CD4-positive, alpha-beta T cell treated with Interleukin-10 for 1 hour (primary cell): ENCODE measurements around the gene TNFAIP3.
A peak's percentile ranks its signal among the peaks of the same experiment; 100 is the strongest.
"Not testable (repeated sequence)": the region's sequence is repeated elsewhere in the genome, so short reads cannot be mapped to it uniquely, and the experiment has no call there.

ENCODE experiments used
- DNase-seq: peaks from one replicate; pipeline ENCODE4 v3.0.0-alpha.2; 2020

TNFAIP3 gene

DNA sequence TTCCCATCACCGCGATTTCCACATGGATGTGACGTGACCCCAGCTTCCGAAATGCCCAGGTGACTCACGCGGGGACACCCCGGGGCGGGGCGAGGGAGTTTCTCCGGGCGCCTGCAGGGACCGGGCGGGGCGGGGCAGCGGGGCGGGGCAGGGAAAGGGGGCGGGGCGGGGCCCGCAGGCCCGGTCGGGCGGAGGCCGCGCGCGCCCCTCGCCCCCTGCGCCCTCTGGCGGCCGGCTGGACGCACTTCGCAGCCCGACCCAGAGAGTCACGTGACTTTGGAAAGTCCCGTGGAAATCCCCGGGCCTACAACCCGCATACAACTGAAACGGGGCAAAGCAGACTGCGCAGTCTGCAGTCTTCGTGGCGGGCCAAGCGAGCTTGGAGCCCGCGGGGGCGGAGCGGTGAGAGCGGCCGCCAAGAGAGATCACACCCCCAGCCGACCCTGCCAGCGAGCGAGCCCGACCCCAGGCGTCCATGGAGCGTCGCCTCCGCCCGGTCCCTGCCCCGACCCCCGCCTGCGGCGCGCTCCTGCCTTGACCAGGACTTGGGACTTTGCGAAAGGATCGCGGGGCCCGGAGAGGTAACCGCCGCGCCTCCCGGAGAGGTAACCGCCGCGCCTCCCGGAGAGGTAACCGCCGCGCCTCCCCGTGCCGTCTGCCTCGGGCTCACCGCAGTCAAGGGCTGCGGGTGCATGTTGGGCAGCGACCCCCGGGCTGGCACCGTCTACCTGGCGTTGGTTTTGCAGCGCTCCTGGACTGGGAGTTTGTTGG is at the start of gene TNFAIP3:
Gene TNFAIP3, plus strand, starts transcription at position 346 of the 771 bp plus-strand sequence. CDS start 3,969 bp downstream, outside the sequence.
- DNase-seq = peak; percentile 97

DNA sequence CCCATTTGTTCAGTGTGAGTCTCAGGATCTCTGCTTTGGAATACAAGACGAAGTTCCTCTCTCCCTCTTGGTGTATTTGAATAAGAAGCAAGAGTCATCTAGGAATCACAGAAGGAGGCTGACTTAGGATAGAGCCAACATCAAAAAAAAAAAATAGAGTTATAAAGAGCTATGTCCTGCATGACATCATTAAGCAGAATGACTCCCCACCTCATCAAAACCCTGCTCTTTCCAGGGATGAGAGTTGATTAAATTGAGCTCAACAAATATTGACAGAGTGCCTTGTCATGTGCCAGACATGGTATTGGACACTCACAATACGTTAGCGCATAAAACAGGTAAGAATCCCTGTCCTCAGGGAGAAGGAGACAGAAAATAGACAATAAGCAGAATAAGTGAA is 48.6 kb upstream of the TNFAIP3 start:
- no peak for DNase-seq

DNA sequence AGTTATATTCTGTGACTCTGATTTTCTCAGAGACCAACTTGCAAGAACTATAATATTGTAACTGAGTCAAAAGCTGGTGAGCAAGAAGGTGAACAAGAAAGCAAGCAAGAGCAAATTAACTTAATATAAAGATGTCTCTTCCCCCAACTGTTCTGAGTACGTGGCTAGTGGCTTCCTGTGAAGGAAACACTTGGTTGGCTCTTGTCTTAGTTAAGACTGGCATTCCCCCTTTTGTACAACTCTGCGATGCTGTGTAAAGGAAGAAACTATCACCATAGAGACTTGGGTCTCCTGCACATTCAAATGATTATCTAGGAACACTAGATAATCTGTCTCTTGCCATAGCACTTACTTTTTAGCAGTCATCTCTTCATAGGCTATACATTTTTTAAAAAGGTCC is 47.3 kb upstream of the TNFAIP3 start:
- DNase-seq = peak; percentile 84

DNA sequence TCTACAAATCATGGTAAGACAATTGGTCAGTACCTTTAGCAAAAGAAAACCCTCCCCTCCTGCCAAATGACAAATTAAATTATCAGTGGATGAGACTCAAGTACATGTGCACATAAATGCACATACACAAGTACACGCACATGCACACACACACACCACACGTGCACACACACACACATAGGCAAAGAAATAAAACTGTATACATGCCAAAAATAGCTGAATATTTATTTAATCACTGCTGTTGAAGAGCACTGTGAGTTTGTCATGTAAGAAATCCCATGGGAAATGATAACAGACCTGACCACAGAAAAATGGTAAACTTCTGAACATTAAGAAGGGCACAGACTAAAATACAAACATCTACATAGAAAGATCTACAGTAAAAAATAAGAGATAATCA is 46.6 kb upstream of the TNFAIP3 start:
- DNase-seq = no peak

DNA sequence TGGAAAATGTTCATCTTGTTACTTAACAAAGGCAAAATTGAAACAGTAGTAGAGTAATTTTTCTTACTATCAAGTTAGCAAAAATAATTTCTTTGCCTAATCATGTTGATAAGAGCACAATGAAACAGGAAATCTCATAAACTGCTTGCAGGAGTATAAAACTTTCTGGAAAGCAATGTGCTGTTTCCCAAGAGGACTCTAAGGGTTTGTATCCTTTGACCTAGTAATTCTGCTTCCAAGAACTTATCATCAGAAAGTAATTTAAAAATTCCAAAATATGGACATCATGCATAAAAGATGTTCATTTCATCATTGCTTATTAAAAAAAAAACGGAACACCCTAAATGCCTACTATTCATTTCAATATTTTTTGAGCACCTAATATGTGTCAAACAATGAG is 46.1 kb upstream of the TNFAIP3 start:
- no peak for DNase-seq

DNA sequence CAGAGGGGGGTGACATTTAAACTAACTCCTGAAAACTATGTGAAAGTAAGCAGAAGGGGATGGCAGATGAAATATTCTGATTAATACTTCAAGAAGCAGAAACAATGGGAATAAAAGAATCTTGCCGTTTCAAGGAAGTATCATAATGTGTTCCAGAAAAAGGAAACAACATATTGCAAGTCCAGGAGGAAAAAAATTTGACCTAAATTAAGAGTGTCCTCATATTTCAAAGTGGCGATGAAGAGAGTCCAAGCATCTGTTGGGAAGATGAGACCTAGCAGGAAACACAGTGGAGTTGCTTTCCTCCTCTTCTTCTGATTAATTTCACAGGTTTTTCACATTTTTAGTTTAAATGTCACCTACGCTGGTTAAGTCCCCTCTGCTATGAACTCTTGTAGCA is 45.6 kb upstream of the TNFAIP3 start:
- DNase-seq = no peak

DNA sequence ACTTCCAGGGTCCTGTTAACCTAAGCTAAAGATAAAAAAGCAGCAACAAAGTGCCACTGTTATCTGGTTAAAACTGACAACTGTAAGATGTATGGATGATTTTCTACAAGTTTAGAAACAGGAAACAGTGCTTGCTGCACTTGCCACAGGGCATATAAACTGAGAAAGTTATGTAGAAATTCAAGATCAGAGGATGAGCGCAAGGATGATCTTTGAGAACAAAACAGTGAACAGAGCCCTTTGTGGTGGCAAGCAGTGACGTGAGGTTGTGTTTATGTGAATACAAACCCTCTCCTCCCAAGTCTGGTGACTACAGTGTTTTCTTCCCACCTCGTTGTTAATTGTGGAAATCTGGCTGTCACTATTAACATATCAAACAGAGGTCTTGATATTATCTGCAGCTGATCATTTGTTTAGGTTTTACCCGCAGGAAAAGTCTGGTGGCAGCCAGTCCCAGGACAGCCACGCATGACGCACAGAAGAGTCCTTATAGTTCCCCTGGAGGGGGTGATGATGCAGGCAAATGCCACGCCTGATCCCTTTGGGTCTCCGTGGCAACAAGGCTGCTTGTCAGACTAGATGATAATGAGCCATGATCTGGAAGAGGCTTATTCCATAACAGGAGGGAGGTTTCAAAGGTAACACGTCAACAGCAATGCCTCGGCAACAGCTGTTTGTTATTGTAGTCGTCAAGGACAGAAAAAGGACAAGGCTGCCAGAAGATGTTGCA is 43.1 kb upstream of the TNFAIP3 start:
- DNase-seq = peak; percentile 95

DNA sequence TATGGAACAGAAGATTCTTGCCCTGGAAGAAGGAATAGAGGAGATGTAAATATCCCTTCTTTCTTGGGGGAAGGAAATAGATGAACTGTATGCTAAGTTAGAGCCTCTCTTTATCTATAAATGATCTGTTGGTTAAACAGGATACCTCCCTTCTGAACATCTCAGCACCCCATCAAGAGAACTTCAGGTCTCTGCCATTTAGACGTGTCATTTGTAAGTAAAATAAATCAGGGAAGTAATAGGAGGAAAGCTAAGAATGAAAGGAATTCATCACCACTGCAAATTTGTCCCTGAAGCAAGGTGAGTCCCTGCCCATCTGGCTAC is 42.5 kb upstream of the TNFAIP3 start:
- DNase-seq = no peak

DNA sequence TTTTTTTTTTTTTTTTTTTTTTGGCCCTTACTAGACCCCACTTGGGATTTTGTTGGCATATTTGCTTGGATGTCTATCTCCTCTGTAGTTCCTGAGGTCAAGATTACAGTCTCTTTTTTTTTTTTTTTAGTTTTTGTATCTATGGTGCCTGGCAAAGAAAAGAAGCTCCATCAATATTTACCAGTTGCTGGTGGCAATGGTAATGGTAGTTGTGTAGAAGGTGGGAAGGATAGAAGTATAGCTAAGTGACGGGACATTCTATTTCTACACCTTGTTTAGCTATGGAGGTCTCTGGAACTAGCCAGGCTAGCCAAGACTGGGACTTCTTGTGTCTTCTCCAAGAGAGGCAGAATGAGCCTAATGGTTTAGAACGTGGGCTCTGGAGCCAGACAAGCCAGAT is 42.2 kb upstream of the TNFAIP3 start:
- DNase-seq = no peak

DNA sequence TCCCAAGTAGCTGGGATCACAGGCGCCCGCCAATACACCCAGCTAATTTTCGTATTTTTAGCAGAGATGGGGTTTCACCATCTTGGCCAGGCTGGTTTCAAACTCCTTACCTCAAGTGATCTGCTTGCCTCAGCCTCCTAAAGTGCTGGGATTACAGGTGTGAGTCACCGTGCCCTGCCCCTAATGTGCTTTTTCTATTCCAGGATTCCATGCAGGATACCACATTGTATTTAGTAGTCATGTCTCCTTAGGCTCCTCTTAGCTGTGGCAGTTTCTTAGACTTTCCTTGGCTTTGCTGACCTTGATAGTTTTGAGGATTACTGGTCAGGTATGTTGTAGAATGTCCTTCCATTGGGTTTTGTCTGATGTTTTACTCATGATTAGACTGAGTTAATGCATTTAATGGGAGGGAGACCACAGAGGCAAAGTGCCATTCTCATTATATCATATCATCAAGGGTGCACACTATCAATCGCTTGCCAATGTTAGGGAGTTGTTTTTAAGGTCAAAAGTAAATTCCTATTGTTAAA is 39.6 kb upstream of the TNFAIP3 start:
- no peak for DNase-seq

DNA sequence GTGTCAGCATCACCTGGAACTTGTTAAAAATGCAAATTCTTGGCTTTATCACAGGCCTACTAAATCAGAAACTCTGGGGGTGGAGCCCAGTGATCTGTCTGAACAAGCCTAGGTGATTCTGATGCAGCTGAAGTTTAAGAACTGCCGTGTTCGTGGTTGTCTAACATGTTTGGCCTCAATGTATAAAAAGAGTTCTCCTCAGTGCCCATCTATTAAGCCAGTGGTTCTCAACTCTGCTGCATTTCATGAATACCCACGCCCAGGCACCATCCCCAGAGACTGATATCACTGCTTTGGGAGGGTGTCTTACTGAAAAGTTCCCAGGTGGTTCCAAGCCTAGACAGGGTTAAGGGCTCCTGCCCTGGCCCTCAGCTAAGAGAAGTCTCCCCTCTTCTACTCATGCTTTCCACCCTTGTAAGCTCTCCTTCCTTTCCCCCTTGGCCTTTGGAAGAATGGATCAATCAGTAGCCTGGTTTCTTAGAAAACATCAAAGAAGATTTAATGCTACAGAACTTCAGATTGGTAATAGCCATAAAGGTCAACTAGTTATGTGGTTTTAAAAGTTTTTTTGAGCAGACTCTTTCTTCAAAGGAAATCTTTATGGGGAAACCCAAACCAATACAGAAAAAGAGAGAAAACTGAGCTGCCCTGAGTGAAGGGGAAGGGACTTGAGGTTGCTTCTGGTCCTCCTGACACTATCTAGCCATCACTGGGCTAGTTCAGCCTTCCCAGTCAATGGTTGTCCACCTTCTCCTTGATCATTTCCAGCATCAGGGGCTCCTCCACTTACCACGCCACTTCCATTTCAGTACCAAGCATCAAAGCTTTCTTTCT is 38.9 kb upstream of the TNFAIP3 start:
- DNase-seq = no peak

DNA sequence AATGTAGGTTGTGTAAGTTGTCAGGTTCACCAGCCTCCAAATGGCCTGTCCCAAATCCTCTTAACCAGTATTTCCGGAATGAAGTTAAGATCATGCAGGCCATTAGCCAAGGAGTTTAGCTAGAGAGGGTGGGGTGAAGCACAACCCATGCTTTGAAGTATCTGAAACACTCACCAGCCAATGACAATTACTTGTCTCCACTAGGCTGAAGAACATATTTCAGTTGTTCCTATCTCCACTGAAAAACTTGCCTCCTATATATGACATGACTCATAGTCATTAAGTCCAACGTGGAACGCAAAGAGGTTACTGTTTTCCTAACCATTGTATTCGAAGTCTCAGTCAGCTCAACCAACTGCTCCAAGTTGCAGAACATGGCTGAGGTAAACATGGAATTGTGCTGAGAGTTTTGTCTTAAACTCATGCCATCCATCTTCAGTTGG is 37.4 kb upstream of the TNFAIP3 start:
- DNase-seq = no peak

DNA sequence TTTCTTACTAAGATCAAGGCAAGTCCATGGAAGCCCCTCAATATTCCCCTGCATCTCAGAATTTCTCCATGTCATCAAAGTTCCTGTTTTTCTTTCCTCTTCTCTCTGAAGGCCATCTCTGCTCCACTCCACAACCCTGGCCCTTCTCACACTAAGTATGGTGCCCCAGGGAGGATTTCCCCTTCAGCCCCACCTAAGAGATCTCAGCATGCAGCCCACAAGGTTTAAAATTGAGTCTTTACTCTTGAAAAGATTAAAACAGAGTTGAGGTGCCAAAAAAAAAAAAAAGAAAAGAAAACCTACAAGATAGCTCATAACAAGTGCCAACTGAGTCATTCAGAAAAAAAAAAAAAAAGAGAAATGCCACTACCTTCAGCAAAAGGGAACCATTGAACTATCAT is 36.5 kb upstream of the TNFAIP3 start:
- no peak for DNase-seq

DNA sequence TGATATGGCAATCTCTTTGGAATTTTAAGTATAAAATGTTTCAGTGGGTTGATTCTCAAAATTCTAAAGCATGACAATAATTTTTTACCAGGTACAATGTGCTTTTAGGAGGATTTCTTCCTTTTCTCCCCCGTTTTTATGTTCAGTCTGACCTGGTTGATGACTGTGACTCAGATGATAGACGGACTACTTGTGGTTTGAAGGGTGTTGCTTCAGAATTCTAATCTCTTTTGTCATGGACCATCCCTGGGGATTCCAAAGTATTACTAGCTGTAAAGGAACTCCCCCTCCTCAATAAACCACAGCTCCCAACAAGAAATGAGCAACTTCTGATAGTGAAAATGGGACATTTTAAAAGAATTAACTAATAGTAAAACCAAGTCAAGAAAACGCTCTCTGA is 34.9 kb upstream of the TNFAIP3 start:
- no peak for DNase-seq

DNA sequence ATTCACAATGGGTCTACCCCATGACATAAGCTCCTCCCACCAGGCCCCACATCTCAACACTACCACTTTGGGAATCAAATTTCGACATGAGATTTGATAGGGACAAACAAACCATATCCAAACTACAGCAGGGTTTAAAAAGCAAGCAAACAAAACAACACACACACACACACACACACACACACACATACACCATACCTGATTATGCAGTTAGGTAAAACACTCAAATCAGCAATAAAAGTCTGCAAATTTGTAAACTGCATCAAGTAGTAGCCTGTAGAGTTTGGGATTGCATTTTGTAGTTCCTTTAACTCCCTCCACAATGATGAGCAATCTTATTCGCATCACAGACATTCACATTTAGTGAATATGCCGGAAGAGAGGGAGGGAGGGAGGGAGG is 32.6 kb upstream of the TNFAIP3 start:
- DNase-seq = no peak

DNA sequence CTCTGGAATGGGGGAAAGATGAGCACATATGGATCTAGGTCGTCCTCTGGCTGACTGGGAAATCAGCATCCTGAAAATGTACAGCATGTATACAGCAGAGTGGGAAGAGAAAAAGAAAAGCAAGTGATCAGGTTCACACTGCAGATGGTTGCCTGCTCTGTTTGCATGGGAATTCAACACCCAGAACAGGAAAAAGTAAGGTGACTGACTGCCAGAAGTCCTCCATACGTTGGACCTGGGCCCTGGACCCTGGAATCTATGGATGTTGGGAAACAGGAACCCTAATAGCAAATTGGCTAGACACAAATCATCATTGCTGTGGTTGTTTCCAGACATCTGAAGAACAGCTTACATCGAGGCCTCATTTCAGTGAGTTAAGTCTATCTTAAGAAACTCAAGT is 30.3 kb upstream of the TNFAIP3 start:
- DNase-seq = no peak

DNA sequence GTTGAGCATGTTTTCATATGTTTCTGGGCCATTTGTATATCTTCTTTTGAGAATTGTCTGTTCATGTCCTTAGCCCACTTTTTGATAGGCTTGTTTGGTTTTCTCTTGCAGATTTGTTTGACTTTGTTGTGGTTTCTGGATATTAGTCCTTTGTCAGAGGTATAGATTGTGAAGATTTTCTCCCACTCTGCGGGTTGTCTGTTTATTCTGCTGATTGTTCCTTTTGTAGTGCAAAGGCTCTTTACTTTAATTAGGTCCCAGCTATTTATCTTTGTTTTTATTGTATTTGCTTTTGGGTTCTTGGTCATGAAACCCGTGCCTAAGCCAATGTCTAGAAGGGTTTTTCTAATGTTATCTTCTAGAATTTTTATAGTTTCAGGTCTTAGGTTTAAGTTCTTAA is 29.0 kb upstream of the TNFAIP3 start:
- DNase-seq = not testable (repeated sequence)

DNA sequence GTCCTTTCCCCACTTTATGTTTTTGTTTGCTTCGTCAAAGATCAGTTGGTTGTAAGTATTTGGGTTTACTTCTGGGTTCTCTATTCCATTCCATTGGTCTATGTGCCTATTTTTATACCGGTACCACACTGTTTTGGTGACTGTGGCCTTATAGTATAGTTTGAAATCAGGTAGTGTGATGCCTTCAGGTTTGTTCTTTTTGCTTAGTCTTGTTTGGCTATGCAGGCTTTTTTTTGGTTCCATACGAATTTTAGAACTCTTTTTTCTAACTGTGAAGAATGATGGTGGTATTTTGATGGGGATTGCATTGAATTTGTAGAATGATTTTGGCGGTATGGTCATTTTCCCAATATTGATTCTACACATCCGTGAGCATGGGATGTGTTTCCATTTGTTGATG is 28.5 kb upstream of the TNFAIP3 start:
- not testable (repeated sequence) for DNase-seq

DNA sequence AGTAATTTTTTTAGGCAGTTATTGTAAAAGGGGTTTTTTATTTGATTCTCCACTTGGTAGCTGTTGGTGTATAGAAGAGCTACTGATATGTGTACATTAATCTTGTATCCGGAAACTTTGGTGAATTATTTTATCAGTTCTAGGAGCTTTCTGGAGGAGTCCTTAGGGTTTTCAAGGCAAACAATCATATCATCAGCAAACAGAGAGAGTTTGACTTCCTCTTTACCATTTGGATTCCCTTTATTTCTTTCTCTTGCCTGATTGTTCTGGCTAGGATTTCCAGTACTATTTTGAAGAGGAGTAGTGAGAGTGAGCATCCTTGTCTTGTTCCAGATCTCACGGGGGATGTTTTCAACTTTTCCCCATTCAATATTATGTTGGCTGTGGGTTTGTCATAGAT is 28.0 kb upstream of the TNFAIP3 start:
- no peak for DNase-seq

DNA sequence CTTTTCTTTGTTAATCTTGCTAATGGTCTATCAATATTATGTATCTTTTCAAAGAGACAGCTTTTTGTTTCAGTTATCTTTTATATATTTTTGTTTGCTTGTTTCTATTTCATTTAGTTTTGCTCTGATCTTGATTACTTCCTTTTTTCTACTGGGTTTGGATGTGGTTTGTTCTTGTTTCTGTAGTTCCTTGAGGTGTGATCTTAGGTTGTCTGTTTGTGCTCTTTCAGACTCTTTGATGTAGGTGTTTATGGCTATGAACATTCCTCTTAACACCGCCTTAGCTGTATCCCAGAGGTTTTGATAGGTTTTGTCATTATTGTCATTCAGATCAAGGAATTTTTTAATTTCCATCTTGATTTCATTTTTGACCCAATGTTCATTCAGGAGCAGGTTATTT is 26.8 kb upstream of the TNFAIP3 start:
- DNase-seq = no peak

DNA sequence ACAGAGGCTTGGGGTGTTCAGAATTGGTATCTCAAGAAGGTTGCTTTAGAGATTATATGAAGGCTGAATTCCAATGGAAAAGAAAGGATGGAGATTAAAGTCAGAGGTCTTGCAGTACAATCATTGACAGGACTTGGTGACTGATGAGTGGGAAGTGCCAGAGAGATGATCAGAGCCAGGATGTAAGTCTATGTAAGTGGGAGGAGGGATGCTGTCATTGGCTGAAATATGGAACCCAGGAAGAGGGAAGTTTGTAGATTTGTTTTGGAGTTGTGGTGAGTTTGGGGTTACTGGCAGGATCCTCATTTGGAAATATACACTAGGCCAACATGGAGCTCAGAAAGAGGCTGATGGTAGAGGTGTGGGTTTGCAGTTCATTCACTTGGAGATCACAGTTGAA is 23.8 kb upstream of the TNFAIP3 start:
- DNase-seq = no peak

DNA sequence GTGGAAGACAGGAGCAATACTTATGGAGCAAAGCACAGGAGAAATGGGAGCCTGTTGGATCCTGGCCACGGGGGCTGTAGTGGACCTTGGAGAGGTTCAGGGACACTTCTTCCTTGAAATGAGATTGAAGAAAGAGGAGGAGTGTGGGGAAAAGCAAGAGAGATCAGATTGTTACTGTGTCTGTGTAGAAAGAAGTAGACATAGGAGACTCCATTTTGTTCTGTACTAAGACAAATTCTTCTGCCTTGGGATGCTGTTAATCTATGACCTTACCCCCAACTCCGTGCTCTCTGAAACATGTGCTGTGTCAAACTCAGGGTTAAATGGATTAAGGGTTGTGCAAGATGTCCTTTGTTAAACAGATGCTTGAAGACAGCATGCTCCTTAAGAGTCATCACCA is 22.7 kb upstream of the TNFAIP3 start:
- not testable (repeated sequence) for DNase-seq

DNA sequence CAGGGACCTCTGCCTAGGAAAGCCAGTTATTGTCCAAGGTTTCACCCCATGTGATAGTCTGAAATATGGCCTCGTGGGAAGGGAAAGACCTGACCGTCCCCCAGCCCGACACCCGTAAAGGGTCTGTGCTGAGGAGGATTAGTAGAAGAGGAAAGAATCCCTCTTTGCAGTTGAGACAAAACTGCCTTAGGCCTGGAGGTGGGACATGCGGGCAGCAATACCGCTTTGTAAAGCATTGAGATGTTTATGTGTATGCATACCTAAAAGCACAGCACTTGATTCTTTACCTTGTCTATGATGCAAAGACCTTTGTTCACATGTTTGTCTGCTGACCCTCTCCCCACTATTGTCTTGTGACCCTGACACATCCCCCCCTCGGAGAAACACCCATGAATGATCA is 22.3 kb upstream of the TNFAIP3 start:
- DNase-seq = not testable (repeated sequence)
